Measurements from ENCODE around the gene FLNB.

DNA sequence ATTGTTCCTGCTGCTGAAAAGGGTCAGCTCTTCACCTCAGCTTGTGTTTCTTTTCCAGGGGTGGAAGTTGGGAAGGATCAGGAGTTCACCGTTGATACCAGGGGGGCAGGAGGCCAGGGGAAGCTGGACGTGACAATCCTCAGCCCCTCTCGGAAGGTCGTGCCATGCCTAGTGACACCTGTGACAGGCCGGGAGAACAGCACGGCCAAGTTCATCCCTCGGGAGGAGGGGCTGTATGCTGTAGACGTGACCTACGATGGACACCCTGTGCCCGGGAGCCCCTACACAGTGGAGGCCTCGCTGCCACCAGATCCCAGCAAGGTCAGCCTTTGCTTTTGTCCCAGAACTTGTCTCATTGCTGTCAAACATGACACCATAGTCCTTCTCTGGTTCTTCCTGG is 113.0 kb downstream of the FLNB start:
- TF ChIP-seq EZH2phosphoT487 (IDR thresholded peaks at IDR 0.05; ENCODE audit: insufficient read depth, low read depth) (no peak), EZH2 (IDR thresholded peaks at IDR 0.05; ENCODE audit: insufficient read depth, poor library complexity, severe bottlenecking) (no peak)

Data from GM23248 (cell line).